Parathyroid adenoma (tissue), 2 donors: ENCODE measurements around the gene PPP1R26.
A peak's percentile ranks its signal among the peaks of the same experiment; 100 is the strongest.

Experiments used
- H2AFZ ChIP-seq: fragments of 300-600 bp; sonication (generic); one replicate; pipeline ENCODE4 v1.7.0; 2017; ENCODE audit warnings: antibody characterized with exemption, mild to moderate bottlenecking
- H3K27ac ChIP-seq: fragments of 300-600 bp; sonication (generic); one replicate; pipeline ENCODE4 v1.7.0; 2017
- H3K27me3 ChIP-seq: fragments of 300-600 bp; sonication (generic); one replicate; pipeline ENCODE4 v1.7.0; 2017; ENCODE audit warnings: low read length; ENCODE audit not compliant: control insufficient read depth, insufficient read depth
- H3K36me3 ChIP-seq: fragments of 300-600 bp; sonication (generic); one replicate; pipeline ENCODE4 v1.7.0; 2017; ENCODE audit warnings: low read length; ENCODE audit not compliant: control insufficient read depth, insufficient read depth
- H3K4me1 ChIP-seq: fragments of 300-600 bp; sonication (generic); one replicate; pipeline ENCODE4 v1.7.0; 2017; ENCODE audit warnings: control low read depth
- H3K4me2 ChIP-seq: fragments of 300-600 bp; sonication (generic); one replicate; pipeline ENCODE4 v1.7.0; 2017; ENCODE audit warnings: low read length
- H3K4me3 ChIP-seq: fragments of 300-600 bp; sonication (generic); one replicate; pipeline ENCODE4 v1.7.0; 2017; ENCODE audit warnings: low read depth, low read length
- H3K79me2 ChIP-seq: fragments of 300-600 bp; sonication (generic); one replicate; pipeline ENCODE4 v1.7.0; 2017; ENCODE audit warnings: control low read depth
- H3K9ac ChIP-seq: fragments of 300-600 bp; sonication (generic); one replicate; pipeline ENCODE4 v1.7.0; 2017; ENCODE audit warnings: mild to moderate bottlenecking
- H3K9me3 ChIP-seq: fragments of 300-600 bp; sonication (generic); one replicate; pipeline ENCODE4 v1.7.0; 2017; ENCODE audit warnings: low read length; ENCODE audit not compliant: control insufficient read depth
- TF ChIP-seq, protein P1 (sequence below): fragments of 300-600 bp; sonication (generic); IDR thresholded peaks from one replicate; pipeline ENCODE4 v1.7.0; 2017; ENCODE audit warnings: antibody characterized with exemption, mild to moderate bottlenecking
- donor health status: primary hyperparathyroidism.

Gene PPP1R26

DNA sequence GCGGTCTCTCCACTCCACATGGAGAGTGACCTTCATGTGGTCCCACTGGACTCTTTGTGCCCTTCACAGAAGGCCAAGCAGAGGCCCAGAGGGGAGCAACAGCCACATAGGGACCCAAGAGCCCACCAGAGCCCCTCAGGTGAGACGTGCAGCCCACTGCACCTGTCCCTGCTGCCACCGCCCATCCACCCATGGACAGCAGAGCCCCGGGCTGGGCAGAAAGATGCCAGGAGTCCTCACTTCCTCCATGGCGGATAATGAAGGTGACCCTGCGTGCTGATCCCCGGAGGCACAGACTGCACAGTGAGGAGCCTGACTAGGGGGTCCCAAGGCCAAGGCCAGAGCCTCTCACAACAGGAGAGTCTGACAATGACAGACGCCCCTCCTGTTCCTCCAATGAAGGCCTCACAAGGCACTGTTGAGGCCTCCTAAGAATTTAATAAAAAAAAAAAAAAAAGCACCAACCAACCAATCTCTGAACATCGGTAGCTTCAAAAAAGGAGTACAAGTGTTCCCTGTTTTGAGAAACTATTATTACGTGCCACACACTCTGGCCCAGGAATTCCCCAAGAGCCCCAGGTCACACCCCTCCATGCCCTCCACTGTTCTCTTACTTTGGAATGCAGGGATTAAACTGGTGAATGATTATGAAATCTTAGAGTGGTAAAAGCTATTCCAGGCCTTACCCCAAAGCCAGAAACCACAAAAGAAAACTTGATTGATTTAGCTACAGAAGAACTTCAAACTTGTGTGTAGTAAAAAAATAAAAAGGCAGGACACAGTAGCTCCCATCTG is 2.8 kb upstream of the PPP1R26 start:
- Histone ChIP-seq H3K36me3 (no peaks in the 10 kb centered on the region), H3K4me3 (no peak overlapping the region), H2AFZ (no peak overlapping the region), H3K4me2 (no peak overlapping the region), H3K79me2 (peaks cover 7% of the 10 kb centered on the region), H3K27me3 (no peaks in the 10 kb centered on the region), H3K9ac (no peak overlapping the region), H3K9me3 (no peaks in the 10 kb centered on the region), H3K4me1 (peaks cover 20% of the 10 kb centered on the region), H3K27ac (no peak overlapping the region)
- TF ChIP-seq, protein P1, sequence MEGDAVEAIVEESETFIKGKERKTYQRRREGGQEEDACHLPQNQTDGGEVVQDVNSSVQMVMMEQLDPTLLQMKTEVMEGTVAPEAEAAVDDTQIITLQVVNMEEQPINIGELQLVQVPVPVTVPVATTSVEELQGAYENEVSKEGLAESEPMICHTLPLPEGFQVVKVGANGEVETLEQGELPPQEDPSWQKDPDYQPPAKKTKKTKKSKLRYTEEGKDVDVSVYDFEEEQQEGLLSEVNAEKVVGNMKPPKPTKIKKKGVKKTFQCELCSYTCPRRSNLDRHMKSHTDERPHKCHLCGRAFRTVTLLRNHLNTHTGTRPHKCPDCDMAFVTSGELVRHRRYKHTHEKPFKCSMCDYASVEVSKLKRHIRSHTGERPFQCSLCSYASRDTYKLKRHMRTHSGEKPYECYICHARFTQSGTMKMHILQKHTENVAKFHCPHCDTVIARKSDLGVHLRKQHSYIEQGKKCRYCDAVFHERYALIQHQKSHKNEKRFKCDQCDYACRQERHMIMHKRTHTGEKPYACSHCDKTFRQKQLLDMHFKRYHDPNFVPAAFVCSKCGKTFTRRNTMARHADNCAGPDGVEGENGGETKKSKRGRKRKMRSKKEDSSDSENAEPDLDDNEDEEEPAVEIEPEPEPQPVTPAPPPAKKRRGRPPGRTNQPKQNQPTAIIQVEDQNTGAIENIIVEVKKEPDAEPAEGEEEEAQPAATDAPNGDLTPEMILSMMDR, result no peak

GRCh38 chr9:135478191-135478590 is 1.4 kb upstream of the PPP1R26 start:
- H3K4me2 ChIP-seq, result peak overlapping the region; percentile 69
- no peak overlapping the region for H3K9ac ChIP-seq
- no peaks in the 10 kb centered on the region for H3K9me3 ChIP-seq
- no peaks in the 10 kb centered on the region for H3K36me3 ChIP-seq
- TF ChIP-seq, protein P1, result no peak
- H3K79me2 ChIP-seq, result peaks cover 7% of the 10 kb centered on the region
- peak overlapping the region; percentile 50 for H3K4me3 ChIP-seq
- H2AFZ ChIP-seq, result no peak overlapping the region
- H3K4me1 ChIP-seq, result peaks cover 10% of the 10 kb centered on the region
- H3K27ac ChIP-seq, result peak overlapping the region; percentile 86
- H3K27me3 ChIP-seq, result no peaks in the 10 kb centered on the region

- Histone ChIP-seq H3K27me3 (no peaks in the 10 kb centered on the region), H3K27ac (peak overlapping the region; percentile 86), H3K79me2 (peaks cover 7% of the 10 kb centered on the region), H3K4me3 (peak overlapping the region; percentile 50), H3K9me3 (no peaks in the 10 kb centered on the region), H3K4me2 (peak overlapping the region; percentile 69), H3K4me1 (peaks cover 5% of the 10 kb centered on the region), H2AFZ (peak overlapping the region; percentile 53), H3K9ac (no peak overlapping the region), H3K36me3 (no peaks in the 10 kb centered on the region)
- TF ChIP-seq, protein P1, result no peak
Measured at GRCh38 chr9:135478829-135479468, 633 bp upstream of the PPP1R26 start.

DNA sequence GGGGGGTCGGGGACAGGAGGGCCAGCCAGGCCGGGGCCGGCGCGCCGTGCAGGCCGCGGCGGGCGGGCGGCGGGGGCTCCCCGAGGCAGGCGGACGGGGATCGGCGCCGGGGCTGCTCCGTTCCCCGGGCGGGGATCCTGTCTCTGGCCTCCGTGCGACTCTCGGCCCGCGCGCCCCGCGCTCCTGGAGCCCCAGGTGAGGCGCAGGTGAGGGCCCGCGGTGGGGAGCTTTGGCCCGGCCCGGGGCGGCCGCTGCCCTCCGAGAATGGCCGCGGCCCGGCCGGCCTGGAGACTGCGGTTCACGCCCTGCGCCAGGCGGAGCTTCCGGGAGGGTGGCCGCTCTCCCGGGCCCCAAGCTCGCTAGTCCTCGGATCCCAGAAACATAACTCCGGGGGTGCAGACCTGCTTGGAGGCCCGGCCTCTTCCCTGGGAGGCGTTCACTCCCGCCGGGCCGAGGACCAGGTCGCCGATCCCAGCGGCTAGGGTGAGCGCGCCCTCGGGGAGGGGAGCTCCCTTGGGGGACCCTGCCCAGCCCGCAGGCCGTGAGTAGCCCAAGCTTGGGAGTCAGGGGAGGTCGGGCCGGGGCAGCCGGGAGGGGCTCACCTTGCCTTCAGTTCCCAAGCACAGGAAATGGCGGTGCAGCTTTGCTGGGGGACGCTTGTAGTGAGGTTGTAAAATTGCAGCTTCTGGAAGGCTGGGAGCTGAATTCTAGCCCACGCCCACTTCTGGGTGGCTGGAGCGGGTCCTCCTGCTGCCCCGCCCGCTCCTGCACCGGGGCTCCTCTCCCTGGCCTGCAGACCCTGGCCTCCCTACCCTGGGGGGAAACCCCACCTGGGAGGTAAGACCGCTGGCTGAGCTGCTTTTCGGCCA is 723 bp downstream of the PPP1R26 start:
- Histone ChIP-seq H3K4me1 (no peaks in the 10 kb centered on the region), H3K4me2 (peak overlapping the region; percentile 77), H3K9ac (peak overlapping the region; percentile 67), H3K27me3 (no peaks in the 10 kb centered on the region), H3K9me3 (no peaks in the 10 kb centered on the region), H2AFZ (peak overlapping the region; percentile 66), H3K36me3 (no peaks in the 10 kb centered on the region), H3K4me3 (peak overlapping the region; percentile 72), H3K27ac (peak overlapping the region; percentile 81), H3K79me2 (peaks cover 5% of the 10 kb centered on the region)
- TF ChIP-seq, protein P1, result no peak
